Stomach smooth muscle (tissue), 2 donors: ENCODE data around the gene VPS37D.
"Not testable (repeated sequence)": the region's sequence is repeated elsewhere in the genome, so short reads cannot be mapped to it uniquely, and the experiment has no call there.

ENCODE experiments used
- H3K27ac ChIP-seq: one replicate; pipeline ENCODE4 v1.7.0; 2013; ENCODE audit warnings: mild to moderate bottlenecking, low read length, inconsistent platforms
- H3K27me3 ChIP-seq, 2 donors: one replicate each; pipeline ENCODE4 v1.7.0; 2013; ENCODE audit warnings: low read length in 2 of 2; ENCODE audit not compliant: insufficient read depth in 2 of 2, control insufficient read depth in 1 of 2
- H3K36me3 ChIP-seq, 2 donors: one replicate each; pipeline ENCODE4 v1.7.0; 2013; ENCODE audit warnings: low read length in 2 of 2; ENCODE audit not compliant: control insufficient read depth in 2 of 2, insufficient read depth in 2 of 2
- H3K4me1 ChIP-seq: one replicate; pipeline ENCODE4 v1.7.0; 2013; ENCODE audit warnings: low read length; ENCODE audit not compliant: control insufficient read depth, insufficient read depth
- H3K4me3 ChIP-seq, 2 donors: one replicate each; pipeline ENCODE4 v1.7.0; 2013; ENCODE audit warnings: low read length in 2 of 2
- H3K9ac ChIP-seq, 2 donors: one replicate each; pipeline ENCODE4 v1.7.0; 2013; ENCODE audit warnings: low read length in 2 of 2, mild to moderate bottlenecking in 1 of 2
- H3K9me3 ChIP-seq, 2 donors: one replicate each; pipeline ENCODE4 v1.7.0; 2013; ENCODE audit warnings: low read length in 2 of 2; ENCODE audit not compliant: control insufficient read depth in 2 of 2
- donor health status: healthy.
- donor health status: Pancreatic carcinoma.

Gene VPS37D

GRCh38 chr7:73667344-73668102 lies at the start of gene VPS37D:
VPS37D (plus strand) TSS chr7:73667831; CDS start chr7:73667959, 128 bp downstream.
- peaks cover 11% of the 10 kb centered on the region for H3K4me1 ChIP-seq
- H3K9ac ChIP-seq, result peak within 1 kb of the TSS; percentile 51 to 58
- H3K36me3 ChIP-seq, result no peaks in the 10 kb centered on the region
- no peak within 1 kb of the TSS for H3K27ac ChIP-seq
- H3K9me3 ChIP-seq, result no peaks in the 10 kb centered on the region
- peak within 1 kb of the TSS; percentile 57 to 74 for H3K4me3 ChIP-seq
- peaks cover 4 to 5% of the 10 kb centered on the region in 2 donors for H3K27me3 ChIP-seq

- Histone ChIP-seq H3K4me1 (peaks cover 9% of the 10 kb centered on the region), H3K9ac (no peak overlapping the region), H3K9me3 (no peaks in the 10 kb centered on the region), H3K27me3 (peaks cover 21 to 25% of the 10 kb centered on the region in 2 donors), H3K4me3 (no peak overlapping the region), H3K27ac (no peak overlapping the region), H3K36me3 (no peaks in the 10 kb centered on the region)
Measured at GRCh38 chr7:73618538-73618937, 49.1 kb upstream of the VPS37D start.

- Histone ChIP-seq H3K4me1 (peaks cover 16% of the 10 kb centered on the region), H3K27me3 (peaks cover 24 to 27% of the 10 kb centered on the region in 2 donors)
- H3K4me3 ChIP-seq, H3K9ac ChIP-seq, H3K36me3 ChIP-seq, H3K9me3 ChIP-seq, H3K27ac ChIP-seq: not testable (repeated sequence)
Measured at GRCh38 chr7:73619394-73619793, 48.2 kb upstream of the VPS37D start.

- no peaks in the 10 kb centered on the region for H3K9me3 ChIP-seq
- no peak overlapping the region for H3K27ac ChIP-seq
- H3K36me3 ChIP-seq, result no peaks in the 10 kb centered on the region
- H3K4me1 ChIP-seq, result peaks cover 15% of the 10 kb centered on the region
- no peak overlapping the region for H3K4me3 ChIP-seq
- no peak overlapping the region for H3K9ac ChIP-seq
- peaks cover 27 to 30% of the 10 kb centered on the region in 2 donors for H3K27me3 ChIP-seq
Measured at GRCh38 chr7:73621168-73622063, 46.2 kb upstream of the VPS37D start.

- Histone ChIP-seq H3K9me3 (no peaks in the 10 kb centered on the region), H3K36me3 (no peaks in the 10 kb centered on the region), H3K9ac (no peak overlapping the region), H3K4me1 (peaks cover 15% of the 10 kb centered on the region), H3K27me3 (peaks cover 32 to 33% of the 10 kb centered on the region in 2 donors), H3K27ac (no peak overlapping the region), H3K4me3 (peak overlapping the region in 1 of 2 donors; percentile 49)
Measured at GRCh38 chr7:73622527-73622908, 45.1 kb upstream of the VPS37D start.

GRCh38 chr7:73622909-73623797 lies 44.5 kb upstream of the VPS37D start:
- H3K27ac ChIP-seq, result no peak overlapping the region
- no peaks in the 10 kb centered on the region for H3K36me3 ChIP-seq
- peaks cover 15% of the 10 kb centered on the region for H3K4me1 ChIP-seq
- H3K9me3 ChIP-seq, result no peaks in the 10 kb centered on the region
- no peak overlapping the region for H3K9ac ChIP-seq
- peak overlapping the region in 1 of 2 donors; percentile 49 for H3K4me3 ChIP-seq
- H3K27me3 ChIP-seq, result peaks cover 33 to 34% of the 10 kb centered on the region in 2 donors

- Histone ChIP-seq H3K27ac (no peak within 1 kb of the TSS), H3K36me3 (no peaks in the 10 kb centered on the region), H3K4me3 (peak within 1 kb of the TSS; percentile 53 to 67), H3K9ac (no peak within 1 kb of the TSS), H3K27me3 (peaks cover 35 to 39% of the 10 kb centered on the region in 2 donors), H3K9me3 (no peaks in the 10 kb centered on the region), H3K4me1 (peaks cover 15% of the 10 kb centered on the region)
Measured at GRCh38 chr7:73623798-73624668, 43.6 kb upstream of the VPS37D start, which contains the start of gene MLXIPL. MLXIPL (minus strand) TSS chr7:73624522; CDS start chr7:73624492, 30 bp downstream.

- H3K9me3 ChIP-seq, result no peaks in the 10 kb centered on the region
- no peak overlapping the region for H3K27ac ChIP-seq
- H3K9ac ChIP-seq, result no peak overlapping the region
- H3K27me3 ChIP-seq, result peaks cover 36 to 43% of the 10 kb centered on the region in 2 donors
- H3K36me3 ChIP-seq, result no peaks in the 10 kb centered on the region
- peak overlapping the region in 1 of 2 donors; percentile 67 for H3K4me3 ChIP-seq
- peaks cover 15% of the 10 kb centered on the region for H3K4me1 ChIP-seq
Measured at GRCh38 chr7:73624669-73625001, 43.0 kb upstream of the VPS37D start.

GRCh38 chr7:73625276-73625675 lies 42.4 kb upstream of the VPS37D start:
- H3K27me3 ChIP-seq, result peaks cover 37 to 43% of the 10 kb centered on the region in 2 donors
- no peak overlapping the region for H3K9ac ChIP-seq
- H3K9me3 ChIP-seq, result no peaks in the 10 kb centered on the region
- H3K36me3 ChIP-seq, result no peaks in the 10 kb centered on the region
- peaks cover 15% of the 10 kb centered on the region for H3K4me1 ChIP-seq
- H3K27ac ChIP-seq, result no peak overlapping the region
- no peak overlapping the region for H3K4me3 ChIP-seq
